Osteoblast (primary cell): ENCODE measurements around the gene ZNF385C. TPM values are rescaled to one million over a fixed set of nuclear protein-coding genes. Genes with fewer than 3 reads are reported as not detected.
A peak's percentile ranks its signal among the peaks of the same experiment; 100 is the strongest.

Source experiments
- DNase-seq: peaks from one replicate; pipeline ENCODE4 v3.0.0; 2011; ENCODE audit warnings: low spot score, mixed read lengths; ENCODE audit not compliant: insufficient read length; ENCODE audit errors: missing footprints
- H2AFZ ChIP-seq: 2 replicates; pipeline ENCODE4 v1.6.0; 2011; ENCODE audit warnings: mild to moderate bottlenecking, low read length
- H3K27ac ChIP-seq: 2 replicates; pipeline ENCODE4 v1.5.1; 2011; ENCODE audit warnings: mild to moderate bottlenecking, low read depth, low read length, moderate library complexity
- H3K27me3 ChIP-seq: 2 replicates; pipeline ENCODE4 v1.6.0; 2012; ENCODE audit warnings: mild to moderate bottlenecking, control low read depth, inconsistent platforms, low read length, moderate library complexity; ENCODE audit not compliant: insufficient read depth
- H3K36me3 ChIP-seq: 2 replicates; pipeline ENCODE4 v1.5.1; 2011; ENCODE audit warnings: mild to moderate bottlenecking, low read length, control low read depth, moderate library complexity; ENCODE audit not compliant: insufficient read depth
- H3K4me1 ChIP-seq: 2 replicates; pipeline ENCODE4 v1.5.1; 2011; ENCODE audit warnings: mild to moderate bottlenecking, low read length, control low read depth, moderate library complexity; ENCODE audit not compliant: insufficient read depth
- H3K4me2 ChIP-seq: 2 replicates; pipeline ENCODE4 v1.6.0; 2011; ENCODE audit warnings: mild to moderate bottlenecking, low read length; ENCODE audit not compliant: insufficient read depth
- H3K4me3 ChIP-seq: fragments of 200-600 bp; sonication (generic); 3 replicates; pipeline ENCODE4 v1.5.1; 2012; ENCODE audit warnings: mild to moderate bottlenecking, low read length, inconsistent platforms; ENCODE audit not compliant: insufficient read depth
- H3K79me2 ChIP-seq: 2 replicates; pipeline ENCODE4 v1.6.0; 2012; ENCODE audit warnings: mild to moderate bottlenecking, low read length, control low read depth, inconsistent platforms; ENCODE audit not compliant: insufficient read depth
- H3K9me3 ChIP-seq: 2 replicates; pipeline ENCODE4 v1.5.1; 2011; ENCODE audit warnings: low read depth, low read length, control low read depth
- H4K20me1 ChIP-seq: 2 replicates; pipeline ENCODE4 v1.6.0; 2012; ENCODE audit warnings: mild to moderate bottlenecking, low read length, control low read depth; ENCODE audit not compliant: insufficient read depth
- CTCF ChIP-seq: IDR thresholded peaks from 2 replicates; pipeline ENCODE4 v1.5.1; 2011; ENCODE audit warnings: mild to moderate bottlenecking, low read depth, low read length, moderate library complexity; ENCODE audit errors: extremely low read depth
- total RNA-seq: library from RNA; depleted of rRNA; stranded (reverse); fragments of >200 nt; gene quantifications from 2 replicates; pipeline ENCODE4 v1.2.3, GENCODE V29; 2012

ZNF385C gene
- total RNA-seq, 1 donor, result not detected

GRCh38 chr17:41992576-41992975 lies 105.7 kb downstream of the ZNF385C start:
- no peak overlapping the region for H2AFZ ChIP-seq
- peak overlapping the region; percentile 39 for H3K27ac ChIP-seq
- peaks cover 7% of the 10 kb centered on the region for H4K20me1 ChIP-seq
- no peaks in the 10 kb centered on the region for H3K9me3 ChIP-seq
- DNase-seq, result peak; percentile 48
- H3K4me1 ChIP-seq, result peaks cover 21% of the 10 kb centered on the region
- peaks cover 88% of the 10 kb centered on the region for H3K36me3 ChIP-seq
- H3K27me3 ChIP-seq, result no peaks in the 10 kb centered on the region
- no peak for TF ChIP-seq CTCF
- no peak overlapping the region for H3K4me2 ChIP-seq
- peaks cover 31% of the 10 kb centered on the region for H3K79me2 ChIP-seq
- no peak overlapping the region for H3K4me3 ChIP-seq

GRCh38 chr17:41989702-41990419 lies 108.4 kb downstream of the ZNF385C start:
- peaks cover 10% of the 10 kb centered on the region for H4K20me1 ChIP-seq
- peaks cover 4% of the 10 kb centered on the region for H3K4me1 ChIP-seq
- H3K27me3 ChIP-seq, result no peaks in the 10 kb centered on the region
- H3K36me3 ChIP-seq, result peaks cover 90% of the 10 kb centered on the region
- H3K27ac ChIP-seq, result no peak overlapping the region
- H3K79me2 ChIP-seq, result peaks cover 22% of the 10 kb centered on the region
- H3K4me2 ChIP-seq, result no peak overlapping the region
- TF ChIP-seq CTCF, result no peak
- no peak overlapping the region for H2AFZ ChIP-seq
- no peak for DNase-seq
- no peak overlapping the region for H3K4me3 ChIP-seq
- H3K9me3 ChIP-seq, result no peaks in the 10 kb centered on the region

- TF ChIP-seq CTCF, result no peak
- peaks cover 10% of the 10 kb centered on the region for H4K20me1 ChIP-seq
- peaks cover 4% of the 10 kb centered on the region for H3K4me1 ChIP-seq
- no peak overlapping the region for H3K4me2 ChIP-seq
- DNase-seq, result no peak
- peaks cover 93% of the 10 kb centered on the region for H3K36me3 ChIP-seq
- H3K27ac ChIP-seq, result no peak overlapping the region
- no peaks in the 10 kb centered on the region for H3K27me3 ChIP-seq
- H2AFZ ChIP-seq, result no peak overlapping the region
- H3K79me2 ChIP-seq, result peaks cover 22% of the 10 kb centered on the region
- H3K4me3 ChIP-seq, result no peak overlapping the region
- H3K9me3 ChIP-seq, result no peaks in the 10 kb centered on the region
Observed at GRCh38 chr17:41988418-41988817, 109.9 kb downstream of the ZNF385C start.

- no peak for DNase-seq
- Histone ChIP-seq H3K4me3 (no peak overlapping the region), H3K9me3 (no peaks in the 10 kb centered on the region), H3K79me2 (peaks cover 22% of the 10 kb centered on the region), H3K36me3 (peaks cover 93% of the 10 kb centered on the region), H3K27ac (no peak overlapping the region), H2AFZ (no peak overlapping the region), H3K4me2 (no peak overlapping the region), H4K20me1 (peaks cover 6% of the 10 kb centered on the region), H3K4me1 (peaks cover 3% of the 10 kb centered on the region), H3K27me3 (no peaks in the 10 kb centered on the region)
- no peak for TF ChIP-seq CTCF
Observed at GRCh38 chr17:41987642-41988041, 110.6 kb downstream of the ZNF385C start.
